Retinal pigment epithelial cell (primary cell): ENCODE results near the gene SPAG16.

Experiments
- DNase-seq: peaks from one replicate; pipeline ENCODE4 v3.0.0-alpha.2; 2010; ENCODE audit warnings: low read depth
- H3K4me3 ChIP-seq: 2 replicates; pipeline ENCODE4 v1.5.1; 2011; ENCODE audit warnings: mild to moderate bottlenecking, low read length, control low read depth, moderate library complexity
- CTCF ChIP-seq: conservative IDR thresholded peaks from 2 replicates; pipeline ENCODE4 v1.5.1; 2011; ENCODE audit warnings: low read depth, low read length, control low read depth, inconsistent platforms

Gene SPAG16

GRCh38 chr2:214076527-214076926 is 792.3 kb downstream of the SPAG16 start:
- no peak overlapping the region for H3K4me3 ChIP-seq
- no peak for DNase-seq
- no peak for TF ChIP-seq CTCF

GRCh38 chr2:214077727-214078126 is 793.5 kb downstream of the SPAG16 start:
- H3K4me3 ChIP-seq = no peak overlapping the region
- no peak for DNase-seq
- TF ChIP-seq CTCF = no peak

DNA sequence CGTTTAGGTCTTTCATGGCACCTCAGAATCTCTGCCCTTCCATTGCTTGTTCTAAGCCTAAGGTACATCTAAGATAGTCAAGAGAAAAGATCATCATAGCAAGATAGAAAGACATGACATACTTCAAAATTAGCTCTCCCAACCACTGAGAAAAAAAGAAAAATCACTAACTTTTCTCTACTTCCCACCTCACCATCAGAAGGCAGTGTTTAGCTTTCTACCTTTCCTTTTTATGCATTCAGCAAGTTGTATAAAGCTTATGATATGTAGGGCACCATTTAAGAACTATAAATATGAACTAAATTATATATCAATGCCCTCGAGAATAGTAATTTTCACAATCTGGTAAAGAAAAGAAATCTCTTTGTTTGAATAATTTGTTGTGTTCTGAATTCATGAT is 794.8 kb downstream of the SPAG16 start:
- peak; percentile 1 for TF ChIP-seq CTCF
- no peak for DNase-seq

DNA sequence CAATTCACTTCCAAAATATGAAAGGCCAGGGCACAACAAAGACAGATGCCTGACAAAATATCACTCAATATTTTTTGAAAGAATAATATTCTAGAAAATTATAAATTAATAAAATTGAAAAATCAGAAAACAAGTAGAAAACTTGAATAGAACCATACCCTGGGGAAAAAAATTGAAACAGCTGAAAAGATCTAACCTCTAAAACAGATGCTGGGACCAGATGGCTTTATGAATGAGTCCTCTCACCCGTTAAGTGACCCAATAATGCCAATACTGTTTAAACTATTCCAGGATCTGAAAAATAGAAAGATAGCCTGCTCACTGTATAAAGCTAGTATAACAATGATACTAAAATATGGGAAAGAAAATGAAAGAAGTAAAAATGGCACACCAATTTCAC is 804.3 kb downstream of the SPAG16 start:
- no peak for TF ChIP-seq CTCF
- no peak overlapping the region for H3K4me3 ChIP-seq
- no peak for DNase-seq

More for the DNA sequence above, 794.8 kb downstream of the SPAG16 start:
- H3K4me3 ChIP-seq = no peak overlapping the region

GRCh38 chr2:214096208-214096715 is 812.0 kb downstream of the SPAG16 start:
- no peak for DNase-seq
- no peak for TF ChIP-seq CTCF
- H3K4me3 ChIP-seq = no peak overlapping the region

DNA sequence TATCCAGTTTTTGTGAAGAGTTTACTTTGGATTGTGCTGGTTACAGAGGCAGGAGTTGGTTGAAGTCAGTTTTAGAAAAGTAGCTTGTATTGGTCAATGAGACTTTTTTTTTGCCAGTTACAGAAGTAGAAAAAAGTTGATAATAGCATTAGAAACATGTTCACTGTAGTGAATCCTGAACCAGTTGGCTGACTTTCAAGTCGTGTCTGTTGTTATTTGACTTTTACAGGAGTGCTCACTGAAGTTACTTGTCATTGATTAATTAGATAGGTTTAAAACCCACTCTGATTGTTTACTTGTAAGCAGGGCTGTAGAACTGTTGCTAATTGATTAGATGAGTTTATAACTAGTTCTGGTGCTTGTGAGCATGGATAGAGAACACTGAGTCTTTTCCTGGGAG is 814.5 kb downstream of the SPAG16 start:
- no peak for DNase-seq
- no peak overlapping the region for H3K4me3 ChIP-seq
- no peak for TF ChIP-seq CTCF

DNA sequence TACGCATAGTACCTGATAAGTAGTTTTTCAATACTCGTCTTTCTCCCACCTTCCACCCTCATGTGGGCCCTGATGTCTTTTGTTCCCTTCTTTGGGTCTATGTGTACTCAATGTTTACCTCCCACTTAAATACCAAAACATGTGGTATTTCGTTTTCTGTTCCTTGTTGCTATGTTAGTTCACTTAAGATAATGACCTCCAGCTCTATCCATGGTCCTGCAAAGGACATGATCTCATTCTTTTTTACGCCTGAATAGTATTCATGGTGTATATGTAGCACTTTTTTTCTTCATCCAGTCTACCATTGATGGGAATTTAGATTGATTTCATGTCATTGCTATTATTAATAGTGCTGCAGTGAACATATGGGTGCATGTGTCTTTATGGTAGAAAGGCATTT is 816.2 kb downstream of the SPAG16 start:
- H3K4me3 ChIP-seq = no peak overlapping the region
- no peak for DNase-seq
- TF ChIP-seq CTCF = no peak
